SKM-1 treated with dmso at 0.1 percent for 144 hours (cell line): Measurements from ENCODE around the gene KDM4B.
"Not testable (repeated sequence)": the region's sequence is repeated elsewhere in the genome, so short reads cannot be mapped to it uniquely, and the experiment has no call there.

Experiments
- DNase-seq: peaks from one replicate; lab custom pipeline; 2025; ENCODE audit not compliant: unreplicated experiment; lab: John Stamatoyannopoulos, UW

The KDM4B gene

GRCh38 chr19:5147074-5147977, 178.4 kb downstream of the KDM4B start:
- DNase-seq: no peak

- no peak for DNase-seq
These were observed 179.3 kb downstream of the KDM4B start for GRCh38 chr19:5147978-5148793.

- no peak for DNase-seq
These were observed 179.9 kb downstream of the KDM4B start for GRCh38 chr19:5148794-5149190.

GRCh38 chr19:5149508-5149907, 180.6 kb downstream of the KDM4B start:
- DNase-seq: no peak

GRCh38 chr19:5149932-5150901, 181.3 kb downstream of the KDM4B start:
- no peak for DNase-seq

GRCh38 chr19:5150902-5151741, 182.2 kb downstream of the KDM4B start:
- no peak for DNase-seq

GRCh38 chr19:5152013-5152763, 183.3 kb downstream of the KDM4B start:
- DNase-seq: no peak

GRCh38 chr19:5152767-5153532, 184.0 kb downstream of the KDM4B start:
- no peak for DNase-seq

GRCh38 chr19:5153601-5154128, 184.8 kb downstream of the KDM4B start:
- no peak for DNase-seq

- DNase-seq: peak; percentile 15
These were observed 185.4 kb downstream of the KDM4B start for GRCh38 chr19:5154129-5154798.

- DNase-seq: no peak
These were observed 186.0 kb downstream of the KDM4B start for GRCh38 chr19:5154799-5155426.

GRCh38 chr19:5155586-5156210, 186.8 kb downstream of the KDM4B start:
- DNase-seq: no peak

GRCh38 chr19:5156231-5156986, 187.5 kb downstream of the KDM4B start:
- no peak for DNase-seq

- DNase-seq: no peak
These were observed 188.3 kb downstream of the KDM4B start for GRCh38 chr19:5157186-5157585.

- not testable (repeated sequence) for DNase-seq
These were observed 189.7 kb downstream of the KDM4B start for GRCh38 chr19:5158549-5159134.
